Measurements from ENCODE around the gene KSR1. TPM values are rescaled to one million over a fixed set of nuclear protein-coding genes. Genes with fewer than 3 reads are reported as not detected.

Gene KSR1
- total and polyA plus RNA-seq, 2 experiments from 2014 or later = 0.98 to 2.5 TPM

- no peaks in the 10 kb centered on the region for H3K9me3 ChIP-seq (ENCODE audit: low read depth)
- peak; percentile 90 for DNase-seq
- no peaks in the 10 kb centered on the region for H3K79me2 ChIP-seq (ENCODE audit: insufficient read depth)
- H3K36me3 ChIP-seq (ENCODE audit: low read depth) = no peaks in the 10 kb centered on the region
- peak overlapping the region; percentile 40 for H3K27ac ChIP-seq
- H3K9ac ChIP-seq = no peak overlapping the region; the same call in 1 of the 2 replicates
- H3K4me1 ChIP-seq (ENCODE audit: insufficient read depth) = peaks cover 27% of the 10 kb centered on the region
- in situ Hi-C loops (cut with MboI) = loop anchor here (25.0 kb wide), 1 partner anchor 103 kb away; the partner anchor contains the start of gene LGALS9
- 68 to 70% methylated on average over 14 of the region's 14 CpGs for WGBS, 2 experiments (ENCODE audit: low coverage in 1 of 2, low lambda C conversion rate in 2 of 2, missing lambda C conversion rate in 2 of 2)
- H3K27me3 ChIP-seq (replicated peaks; ENCODE audit: insufficient read depth) = no peaks in the 10 kb centered on the region
- H3F3A ChIP-seq (ENCODE audit: insufficient read depth) = peaks cover 18% of the 10 kb centered on the region; the same call in 1 of the 2 replicates
- 0 out of 2 replicates have a peak, but pooled peaks have one; percentile 78 for TF ChIP-seq EZH2phosphoT487 (IDR thresholded peaks at IDR 0.05; ENCODE audit: insufficient read depth, low read depth)
- TF ChIP-seq EZH2 (IDR thresholded peaks at IDR 0.05; ENCODE audit: insufficient read depth, poor library complexity, severe bottlenecking) = no peak
- H2AFZ ChIP-seq = no peak overlapping the region
- no peak overlapping the region for H3K4me3 ChIP-seq
- no peaks in the 10 kb centered on the region for H3K9me2 ChIP-seq (ENCODE audit: insufficient read depth)
- H3K4me2 ChIP-seq (ENCODE audit: unreplicated experiment) = peak overlapping the region; percentile 15
- no peaks in the 10 kb centered on the region for H4K20me1 ChIP-seq (ENCODE audit: insufficient read depth)
Measured at GRCh38 chr17:27533874-27534815, 77.9 kb downstream of the KSR1 start.

DNA sequence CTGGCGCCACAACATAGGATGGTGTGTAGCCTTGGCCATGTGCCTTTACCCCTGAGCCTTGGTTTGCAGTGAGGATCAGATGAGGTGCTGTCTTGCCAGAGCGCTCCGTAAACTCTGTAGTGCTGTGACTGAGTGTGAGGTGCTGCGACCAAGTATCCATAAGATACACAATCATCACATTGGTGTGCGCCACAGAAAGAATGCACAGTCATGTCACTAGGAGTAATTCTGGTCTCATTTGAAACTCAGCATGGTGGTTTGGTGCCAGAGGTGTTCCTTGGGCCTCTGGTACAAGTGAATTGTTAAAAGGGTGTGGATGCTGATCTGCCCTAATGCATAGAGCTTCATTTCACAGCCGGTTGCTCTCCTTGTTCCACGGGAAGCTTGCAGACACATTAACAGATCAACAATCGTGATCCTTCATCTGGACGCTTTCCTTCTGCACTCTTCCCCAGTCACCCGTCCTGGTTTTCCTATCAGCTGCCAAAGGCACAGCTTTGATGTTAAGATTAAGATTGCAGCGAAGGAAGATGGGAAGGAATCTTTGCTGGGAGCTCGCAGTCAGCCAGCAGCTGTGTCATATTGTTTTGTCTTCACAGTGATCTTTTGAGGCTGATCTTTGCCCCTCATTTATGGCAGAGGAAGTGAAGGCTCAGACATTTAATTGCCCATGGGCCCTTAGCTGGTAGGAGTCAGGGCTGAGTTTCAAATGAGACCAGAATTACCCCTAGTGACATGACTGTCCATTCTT lies 79.1 kb downstream of the KSR1 start:
- 58 to 65% methylated on average over 12 of the region's 12 CpGs for WGBS, 2 experiments (ENCODE audit: low coverage in 1 of 2, low lambda C conversion rate in 2 of 2, missing lambda C conversion rate in 2 of 2)
- Histone ChIP-seq H3K36me3 (ENCODE audit: low read depth) (no peaks in the 10 kb centered on the region), H3K27me3 (replicated peaks; ENCODE audit: insufficient read depth) (no peaks in the 10 kb centered on the region), H4K20me1 (ENCODE audit: insufficient read depth) (no peaks in the 10 kb centered on the region), H3K9me3 (ENCODE audit: low read depth) (no peaks in the 10 kb centered on the region), H3F3A (ENCODE audit: insufficient read depth) (peaks cover 23% of the 10 kb centered on the region; the same call in 1 of the 2 replicates), H3K79me2 (ENCODE audit: insufficient read depth) (no peaks in the 10 kb centered on the region), H3K27ac (no peak overlapping the region), H2AFZ (0 out of 2 replicates have a peak overlapping the region, but pooled peaks have one; percentile 38), H3K9me2 (ENCODE audit: insufficient read depth) (no peaks in the 10 kb centered on the region), H3K4me3 (no peak overlapping the region), H3K9ac (no peak overlapping the region), H3K4me2 (ENCODE audit: unreplicated experiment) (no peak overlapping the region), H3K4me1 (ENCODE audit: insufficient read depth) (peaks cover 32% of the 10 kb centered on the region)
- TF ChIP-seq EZH2 (IDR thresholded peaks at IDR 0.05; ENCODE audit: insufficient read depth, poor library complexity, severe bottlenecking) (no peak), EZH2phosphoT487 (IDR thresholded peaks at IDR 0.05; ENCODE audit: insufficient read depth, low read depth) (no peak)
- in situ Hi-C loops (cut with MboI) = loop anchor here (25.0 kb wide), 1 partner anchor 102 kb away; the partner anchor contains the start of gene LGALS9
- peak; percentile 20 for DNase-seq

- Histone ChIP-seq H3K9ac (no peak overlapping the region), H3F3A (ENCODE audit: insufficient read depth) (peaks cover 27% of the 10 kb centered on the region), H2AFZ (peak overlapping the region; percentile 38; the same call in 1 of the 2 replicates), H3K4me1 (ENCODE audit: insufficient read depth) (peaks cover 38% of the 10 kb centered on the region), H3K9me3 (ENCODE audit: low read depth) (no peaks in the 10 kb centered on the region), H3K9me2 (ENCODE audit: insufficient read depth) (no peaks in the 10 kb centered on the region), H3K27ac (no peak overlapping the region), H3K4me3 (no peak overlapping the region), H3K79me2 (ENCODE audit: insufficient read depth) (no peaks in the 10 kb centered on the region), H3K36me3 (ENCODE audit: low read depth) (no peaks in the 10 kb centered on the region), H3K4me2 (ENCODE audit: unreplicated experiment) (no peak overlapping the region), H3K27me3 (replicated peaks; ENCODE audit: insufficient read depth) (no peaks in the 10 kb centered on the region), H4K20me1 (ENCODE audit: insufficient read depth) (no peaks in the 10 kb centered on the region)
- TF ChIP-seq EZH2phosphoT487 (IDR thresholded peaks at IDR 0.05; ENCODE audit: insufficient read depth, low read depth) (no peak), EZH2 (IDR thresholded peaks at IDR 0.05; ENCODE audit: insufficient read depth, poor library complexity, severe bottlenecking) (no peak)
- peak; percentile 12 for DNase-seq
- in situ Hi-C loops (cut with MboI) = loop anchor here (25.0 kb wide), 1 partner anchor 101 kb away; the partner anchor contains the start of gene LGALS9
- WGBS, 2 experiments (ENCODE audit: low coverage in 1 of 2, low lambda C conversion rate in 2 of 2, missing lambda C conversion rate in 2 of 2) = 33 to 35% methylated on average over 7 of the region's 7 CpGs
Measured at GRCh38 chr17:27535975-27536374, 79.7 kb downstream of the KSR1 start.

DNA sequence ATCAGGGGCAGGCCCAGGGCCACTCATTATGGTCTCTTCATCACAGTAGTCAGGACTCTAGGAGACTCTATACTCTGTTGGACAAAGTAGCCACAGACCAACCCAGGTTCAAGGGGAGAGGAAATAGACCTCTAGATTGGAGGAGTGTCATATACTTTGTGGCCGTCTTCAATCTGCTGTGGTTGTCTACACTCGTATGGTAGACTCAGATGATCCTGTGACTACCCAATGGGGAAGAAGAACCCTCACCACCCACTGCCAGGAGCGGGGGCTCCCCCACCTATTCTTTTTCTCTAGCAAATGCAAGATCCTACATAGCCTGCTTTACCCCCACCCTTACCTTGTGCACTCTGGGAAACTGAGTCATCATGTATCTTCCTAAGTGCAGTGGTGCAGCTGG lies 80.5 kb downstream of the KSR1 start:
- no peaks in the 10 kb centered on the region for H3K9me3 ChIP-seq (ENCODE audit: low read depth)
- H3K4me2 ChIP-seq (ENCODE audit: unreplicated experiment) = no peak overlapping the region
- H3K9me2 ChIP-seq (ENCODE audit: insufficient read depth) = no peaks in the 10 kb centered on the region
- WGBS, 2 experiments (ENCODE audit: low coverage in 1 of 2, low lambda C conversion rate in 2 of 2, missing lambda C conversion rate in 2 of 2) = 97 to 100% methylated on average over 3 of the region's 3 CpGs
- H2AFZ ChIP-seq = no peak overlapping the region
- H3K36me3 ChIP-seq (ENCODE audit: low read depth) = no peaks in the 10 kb centered on the region
- peaks cover 42% of the 10 kb centered on the region for H3K4me1 ChIP-seq (ENCODE audit: insufficient read depth)
- in situ Hi-C loops (cut with MboI) = loop anchor here (25.0 kb wide), 1 partner anchor 101 kb away; the partner anchor contains the start of gene LGALS9
- peaks cover 33% of the 10 kb centered on the region for H3F3A ChIP-seq (ENCODE audit: insufficient read depth)
- H3K4me3 ChIP-seq = no peak overlapping the region
- no peak for DNase-seq
- H3K9ac ChIP-seq = no peak overlapping the region
- H4K20me1 ChIP-seq (ENCODE audit: insufficient read depth) = no peaks in the 10 kb centered on the region
- TF ChIP-seq EZH2phosphoT487 (IDR thresholded peaks at IDR 0.05; ENCODE audit: insufficient read depth, low read depth) (no peak), EZH2 (IDR thresholded peaks at IDR 0.05; ENCODE audit: insufficient read depth, poor library complexity, severe bottlenecking) (no peak)
- no peaks in the 10 kb centered on the region for H3K79me2 ChIP-seq (ENCODE audit: insufficient read depth)
- no peak overlapping the region for H3K27ac ChIP-seq
- no peaks in the 10 kb centered on the region for H3K27me3 ChIP-seq (replicated peaks; ENCODE audit: insufficient read depth)

Measured in GM23248 (cell line).